Activated T-helper 1 cell treated with anti-CD3 and anti-CD28 coated beads, Interleukin-12 subunit alpha, Interleukin-12 subunit beta, Interleukin-2, Interleukin-4 antibody, amounts not matched to agents 30 ng/mL and 10 ng/mL and 1 ng/mL, durations not matched to agents 14 hours and 24 hours and 36 hours (primary cell): Measurements from ENCODE around the gene ANKS4B. TPM values are rescaled to one million over a fixed set of nuclear protein-coding genes. Genes with fewer than 3 reads are reported as not detected.
"Not testable (repeated sequence)": the region's sequence is repeated elsewhere in the genome, so short reads cannot be mapped to it uniquely, and the experiment has no call there.

ENCODE experiments used
- DNase-seq: peaks from one replicate; pipeline ENCODE4 v3.0.0; 2021; ENCODE audit warnings: low spot score
- H3K27ac Mint-ChIP-seq: one replicate; pipeline ENCODE4 v1.8.0; 2021; ENCODE audit warnings: mild to moderate bottlenecking, mixed read lengths
- H3K27me3 Mint-ChIP-seq: one replicate; pipeline ENCODE4 v1.8.0; 2022; ENCODE audit warnings: mild to moderate bottlenecking, moderate library complexity, mixed read lengths; ENCODE audit not compliant: insufficient read depth
- H3K36me3 Mint-ChIP-seq: one replicate; pipeline ENCODE4 v1.8.0; 2021; ENCODE audit warnings: low read depth, mixed read lengths
- H3K4me1 Mint-ChIP-seq: one replicate; pipeline ENCODE4 v1.8.0; 2021; ENCODE audit warnings: low read depth, mixed read lengths
- H3K4me3 Mint-ChIP-seq: one replicate; pipeline ENCODE4 v1.8.0; 2021; ENCODE audit warnings: mild to moderate bottlenecking, moderate library complexity, mixed read lengths
- H3K9me3 Mint-ChIP-seq: one replicate; pipeline ENCODE4 v1.8.0; 2021; ENCODE audit warnings: mixed read lengths
- intact Hi-C: fragments of 100-400 bp; cut with micrococcal nuclease; formaldehyde crosslinking; loops from one replicate; pipeline ENCODE4 v1.15.1; 2024
- total RNA-seq: library from RNA; stranded (reverse); gene quantifications from 2 replicates; pipeline ENCODE4 v1.2.3, GENCODE V29; 2022

ANKS4B gene
- total RNA-seq, 1 donor from 2014 or later, result not detected

GRCh38 chr16:21275529-21275928 lies 42.0 kb downstream of the ANKS4B start:
- Mint-ChIP-seq H3K27me3 (peaks cover 48% of the 10 kb centered on the region), H3K4me3 (no peak overlapping the region), H3K36me3 (no peaks in the 10 kb centered on the region), H3K4me1 (no peaks in the 10 kb centered on the region), H3K9me3 (no peaks in the 10 kb centered on the region), H3K27ac (no peak overlapping the region)
- no peak for DNase-seq
- intact Hi-C loops, result no loop called here

GRCh38 chr16:21276090-21276489 lies 42.6 kb downstream of the ANKS4B start:
- intact Hi-C loops, result no loop called here
- H3K4me1 Mint-ChIP-seq, result no peaks in the 10 kb centered on the region
- H3K27ac Mint-ChIP-seq, result no peak overlapping the region
- H3K36me3 Mint-ChIP-seq, result no peaks in the 10 kb centered on the region
- peaks cover 50% of the 10 kb centered on the region for H3K27me3 Mint-ChIP-seq
- no peak overlapping the region for H3K4me3 Mint-ChIP-seq
- DNase-seq, result no peak
- H3K9me3 Mint-ChIP-seq, result no peaks in the 10 kb centered on the region

DNA sequence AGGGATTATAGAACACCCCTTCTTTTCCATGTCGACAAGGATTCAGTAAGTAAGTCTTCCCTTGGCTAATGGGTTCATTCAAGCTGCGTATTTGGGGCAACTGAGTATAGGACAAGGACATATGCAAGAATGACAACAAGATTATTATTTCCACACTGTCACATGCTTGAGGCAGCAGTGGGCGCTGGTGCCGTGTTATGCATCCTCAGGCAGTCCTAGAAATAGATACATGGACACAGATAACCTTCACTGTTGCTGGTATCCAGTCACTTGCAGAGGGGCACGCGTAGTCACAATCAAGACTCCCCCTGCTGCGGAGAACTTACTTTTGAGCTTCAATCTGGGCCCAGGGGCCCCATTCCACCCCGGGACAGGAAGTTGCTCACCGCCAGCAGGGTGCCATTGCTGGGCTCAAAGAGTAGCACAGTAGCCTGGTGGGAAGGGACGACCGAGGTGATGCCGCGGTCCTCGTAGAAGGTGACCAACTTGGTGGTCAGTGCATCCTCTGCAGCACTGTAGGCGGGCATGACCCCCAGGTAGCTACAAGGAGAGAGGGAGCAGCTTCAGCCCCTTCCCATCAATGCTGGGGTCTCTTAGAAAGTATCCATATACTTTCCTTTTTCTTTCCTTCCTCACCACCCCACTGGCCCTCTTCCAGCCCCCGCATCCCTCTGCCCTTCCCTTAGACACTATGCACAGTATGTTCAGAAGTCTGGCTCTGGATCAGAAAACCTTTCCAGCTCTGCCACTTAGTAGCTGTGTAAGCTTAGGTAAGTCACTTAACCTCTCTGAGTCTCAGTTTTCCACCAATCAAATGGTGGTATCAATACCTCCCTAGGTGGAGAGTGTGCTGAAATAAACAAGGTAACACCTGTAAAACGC lies 43.8 kb downstream of the ANKS4B start:
- H3K4me3 Mint-ChIP-seq, result no peak overlapping the region
- no peak for DNase-seq
- H3K36me3 Mint-ChIP-seq, result no peaks in the 10 kb centered on the region
- intact Hi-C loops, result no loop called here
- H3K4me1 Mint-ChIP-seq, result no peaks in the 10 kb centered on the region
- H3K27me3 Mint-ChIP-seq, result peaks cover 55% of the 10 kb centered on the region
- H3K27ac Mint-ChIP-seq, result no peak overlapping the region
- no peaks in the 10 kb centered on the region for H3K9me3 Mint-ChIP-seq

DNA sequence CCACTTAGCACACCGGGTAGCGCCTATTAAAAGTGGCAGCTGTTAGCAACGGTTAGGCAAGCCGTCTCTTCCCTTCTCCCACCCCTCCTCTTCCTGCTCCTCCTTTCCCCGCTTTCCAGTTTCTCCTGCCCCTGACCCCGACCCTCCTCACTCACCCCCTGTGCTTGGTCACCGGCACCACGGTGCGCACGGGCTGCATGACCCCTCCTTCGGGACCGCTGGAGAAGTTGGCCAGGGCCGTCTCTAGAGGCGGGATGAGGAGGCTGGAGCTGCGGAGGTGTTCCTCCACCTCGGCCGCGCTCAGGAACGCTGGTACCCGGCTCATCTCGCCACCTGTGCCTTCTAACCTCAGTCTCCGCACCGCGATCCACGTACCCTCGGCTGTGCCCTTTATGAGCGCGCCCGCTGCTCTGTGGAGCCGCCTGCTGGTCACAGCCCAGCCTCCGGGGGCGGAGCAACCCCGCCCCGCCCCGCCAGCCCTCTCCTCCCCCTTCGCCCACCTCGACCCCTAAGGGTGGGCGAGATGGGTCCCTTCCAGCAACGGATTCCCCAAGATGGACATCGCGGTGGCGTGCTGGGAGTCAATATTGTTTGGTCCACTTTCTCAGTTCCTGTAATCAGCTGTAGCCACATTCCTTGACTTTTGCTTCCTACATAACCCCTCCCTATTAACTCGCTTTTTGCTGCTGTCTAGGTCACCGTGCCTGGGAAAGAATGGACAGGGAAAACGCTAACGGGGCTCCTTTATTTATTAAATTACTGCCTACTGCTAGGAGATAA lies 44.6 kb downstream of the ANKS4B start, which contains the start of gene CRYM:
Gene CRYM (minus strand): TSS at position 364 of the 780 bp plus-strand sequence. CDS start 39 bp downstream, at position 325.
- Mint-ChIP-seq H3K27me3 (peaks cover 56% of the 10 kb centered on the region), H3K4me1 (no peaks in the 10 kb centered on the region), H3K27ac (no peak within 1 kb of the TSS), H3K36me3 (no peaks in the 10 kb centered on the region), H3K4me3 (no peak within 1 kb of the TSS), H3K9me3 (no peaks in the 10 kb centered on the region)
- DNase-seq, result peak; percentile 26
- intact Hi-C loops, result loop anchor here (1.0 to 2.0 kb wide), 2 partner anchors 23 to 90 kb away; no protein-coding TSS in a partner anchor

- intact Hi-C loops, result loop anchor here (2.0 kb wide), 1 partner anchor 21 kb away; no protein-coding TSS in a partner anchor
- peaks cover 3% of the 10 kb centered on the region for H3K9me3 Mint-ChIP-seq
- peaks cover 5% of the 10 kb centered on the region for H3K4me1 Mint-ChIP-seq
- H3K27me3 Mint-ChIP-seq, result peaks cover 64% of the 10 kb centered on the region
- H3K36me3 Mint-ChIP-seq, result peaks cover 2% of the 10 kb centered on the region
- no peak overlapping the region for H3K4me3 Mint-ChIP-seq
- no peak overlapping the region for H3K27ac Mint-ChIP-seq
- no peak for DNase-seq
These were observed 46.0 kb downstream of the ANKS4B start for GRCh38 chr16:21279501-21279900.

DNA sequence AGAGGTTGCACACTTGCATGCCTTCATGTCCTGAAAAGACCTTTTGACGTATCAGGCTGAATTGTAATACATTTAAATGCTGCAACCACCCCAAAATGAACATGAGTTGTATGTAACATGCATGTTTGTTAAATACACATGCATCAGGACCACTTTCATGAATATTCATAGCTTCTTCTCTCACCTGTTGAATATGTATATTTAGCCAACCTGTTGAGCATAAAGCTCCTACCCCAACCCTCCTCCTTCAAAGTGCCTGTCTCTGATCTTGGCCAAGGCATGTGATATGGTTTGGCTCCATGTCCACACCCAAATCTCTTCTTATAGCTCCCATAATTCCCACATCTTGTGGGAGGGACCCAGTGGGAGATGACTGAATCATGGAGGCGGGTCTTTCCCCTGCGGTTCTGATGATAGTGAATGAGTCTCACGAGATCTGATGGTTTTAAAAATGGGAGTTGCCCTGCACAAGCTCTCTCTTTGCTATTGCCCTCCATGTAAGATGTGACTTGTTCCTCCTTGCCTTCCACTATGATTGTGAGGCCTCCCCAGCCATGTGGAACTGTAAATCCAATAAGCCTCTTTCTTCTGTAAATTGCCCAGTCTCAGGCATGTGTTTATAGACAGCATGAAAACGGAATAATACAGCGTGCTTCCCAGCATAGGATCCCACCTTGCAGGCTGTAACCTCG lies 48.3 kb downstream of the ANKS4B start:
- Mint-ChIP-seq H3K36me3 (peaks cover 2% of the 10 kb centered on the region), H3K4me1 (peaks cover 6% of the 10 kb centered on the region), H3K27ac (no peak overlapping the region), H3K27me3 (peaks cover 67% of the 10 kb centered on the region), H3K9me3 (peaks cover 4% of the 10 kb centered on the region), H3K4me3 (no peak overlapping the region)
- no peak for DNase-seq
- intact Hi-C loops, result no loop called here

DNA sequence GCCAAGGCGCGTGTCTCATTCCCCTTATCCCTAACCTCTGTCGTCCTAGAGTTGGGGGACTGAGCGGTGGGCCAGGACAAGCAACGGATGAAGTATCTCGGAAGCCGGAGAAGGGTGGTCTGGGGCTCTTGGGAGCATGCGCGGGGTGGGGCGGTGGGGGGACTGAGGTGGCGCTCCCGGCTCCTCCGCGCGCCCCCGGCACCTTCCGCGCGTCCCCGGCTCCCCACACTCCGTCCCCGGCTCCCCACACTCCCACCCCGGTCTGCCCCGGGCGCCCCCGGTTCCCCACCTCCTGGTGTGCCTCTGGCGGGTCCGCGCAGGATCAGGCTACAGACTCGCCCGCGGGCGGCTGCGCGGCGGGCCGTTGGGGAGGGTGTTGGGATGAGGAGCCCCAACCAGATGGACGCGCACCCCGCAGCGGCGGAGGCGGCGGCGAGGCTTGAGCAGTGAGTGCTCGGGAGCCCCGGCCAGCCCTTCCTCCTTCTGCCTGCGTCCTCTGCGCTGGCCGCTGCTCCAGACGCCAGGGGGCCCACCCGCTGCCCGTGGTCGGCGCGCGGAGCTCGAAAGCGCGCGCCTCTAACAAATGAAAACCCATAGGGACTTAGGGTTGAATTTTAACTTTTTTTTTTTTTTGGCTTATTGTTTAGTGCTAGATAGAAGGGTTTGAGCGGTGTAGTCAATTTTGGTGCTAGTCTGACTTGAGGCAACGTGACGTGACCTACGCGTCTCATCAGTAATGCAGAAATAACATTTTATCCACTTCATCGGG lies 50.2 kb downstream of the ANKS4B start:
- Mint-ChIP-seq H3K4me1 (peaks cover 6% of the 10 kb centered on the region), H3K27me3 (peaks cover 60% of the 10 kb centered on the region), H3K27ac (no peak overlapping the region), H3K36me3 (peaks cover 2% of the 10 kb centered on the region), H3K9me3 (peaks cover 4% of the 10 kb centered on the region), H3K4me3 (no peak overlapping the region)
- no peak for DNase-seq
- intact Hi-C loops, result no loop called here

DNA sequence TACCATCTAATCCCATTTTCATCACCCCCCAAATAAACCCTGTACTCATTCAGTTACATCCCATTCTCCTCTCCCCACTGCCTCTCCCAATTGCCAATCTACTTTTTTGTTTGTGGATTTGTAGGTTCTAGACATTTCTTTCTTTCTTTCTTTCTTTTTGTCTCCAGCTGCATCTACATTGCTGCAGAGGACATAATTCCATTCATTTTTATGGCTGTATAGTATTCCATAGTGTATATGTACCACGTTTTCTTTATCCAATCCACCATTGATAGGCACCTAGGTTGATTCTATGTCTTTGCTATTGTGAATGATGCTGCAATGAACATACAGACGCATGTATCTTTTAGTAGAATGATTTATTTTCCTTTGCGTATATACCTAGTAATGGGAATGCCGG lies 50.9 kb downstream of the ANKS4B start:
- H3K4me3 Mint-ChIP-seq, result peak overlapping the region; percentile 5
- H3K27me3 Mint-ChIP-seq, result peaks cover 55% of the 10 kb centered on the region
- H3K9me3 Mint-ChIP-seq, result peaks cover 4% of the 10 kb centered on the region
- peaks cover 2% of the 10 kb centered on the region for H3K36me3 Mint-ChIP-seq
- peaks cover 6% of the 10 kb centered on the region for H3K4me1 Mint-ChIP-seq
- no peak overlapping the region for H3K27ac Mint-ChIP-seq
- intact Hi-C loops, result no loop called here
- no peak for DNase-seq

GRCh38 chr16:21285314-21285713 lies 51.8 kb downstream of the ANKS4B start:
- Mint-ChIP-seq H3K4me3 (no peak overlapping the region), H3K9me3 (peaks cover 4% of the 10 kb centered on the region), H3K27ac (no peak overlapping the region), H3K27me3 (peaks cover 49% of the 10 kb centered on the region), H3K4me1 (peaks cover 6% of the 10 kb centered on the region), H3K36me3 (peaks cover 2% of the 10 kb centered on the region)
- DNase-seq, result no peak
- intact Hi-C loops, result no loop called here

DNA sequence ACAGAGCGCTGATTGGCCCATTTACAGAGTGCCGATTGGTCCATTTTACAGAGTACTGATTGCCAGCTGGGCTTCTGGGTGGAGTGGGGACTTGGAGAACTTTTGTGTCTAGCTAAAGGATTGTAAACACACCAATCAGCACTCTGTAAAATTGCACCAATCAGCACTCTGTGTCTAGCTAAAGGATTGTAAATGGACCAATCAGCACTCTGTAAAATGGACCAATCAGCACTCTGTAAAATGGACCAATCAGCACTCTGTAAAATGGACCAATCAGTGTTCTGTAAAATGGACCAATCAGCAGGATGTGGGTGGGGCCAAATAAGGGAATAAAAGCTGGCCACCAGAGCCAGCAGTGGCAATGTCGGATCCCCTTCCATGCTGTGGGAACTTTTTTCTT lies 56.3 kb downstream of the ANKS4B start:
- H3K4me1 Mint-ChIP-seq, H3K36me3 Mint-ChIP-seq, H3K9me3 Mint-ChIP-seq, DNase-seq, intact Hi-C loops, H3K4me3 Mint-ChIP-seq, H3K27ac Mint-ChIP-seq: not testable (repeated sequence)
- H3K27me3 Mint-ChIP-seq, result peaks cover 49% of the 10 kb centered on the region

- DNase-seq, result peak; percentile 42
- Mint-ChIP-seq H3K27me3 (peaks cover 32% of the 10 kb centered on the region), H3K9me3 (no peaks in the 10 kb centered on the region), H3K4me3 (peak overlapping the region; percentile 88), H3K36me3 (no peaks in the 10 kb centered on the region), H3K27ac (peak overlapping the region; percentile 56), H3K4me1 (peaks cover 26% of the 10 kb centered on the region)
- intact Hi-C loops, result loop anchor here (1.0 to 2.0 kb wide), 4 partner anchors 22 to 559 kb away; partner anchors contain the start of genes CRYM, LDAF1 and THUMPD1
These were observed 67.0 kb downstream of the ANKS4B start for GRCh38 chr16:21300309-21301167.
